Progenitor cell of endocrine pancreas (in vitro differentiated cells): Measurements from ENCODE around the gene APELA. TPM values are rescaled to one million over a fixed set of nuclear protein-coding genes. Genes with fewer than 3 reads are reported as not detected.

Source experiments
- DNase-seq: peaks from one replicate; pipeline ENCODE4 v3.0.0; 2021; ENCODE audit warnings: low spot score; ENCODE audit not compliant: unreplicated experiment
- H3K27ac Mint-ChIP-seq: 2 replicates; pipeline ENCODE4 v1.8.0; 2021; ENCODE audit warnings: mild to moderate bottlenecking, moderate library complexity, mixed read lengths
- H3K27me3 Mint-ChIP-seq: 2 replicates; pipeline ENCODE4 v1.8.0; 2021; ENCODE audit warnings: mixed read lengths
- H3K36me3 Mint-ChIP-seq: 2 replicates; pipeline ENCODE4 v1.8.0; 2022; ENCODE audit warnings: mixed read lengths; ENCODE audit not compliant: insufficient read depth
- H3K4me1 Mint-ChIP-seq: 2 replicates; pipeline ENCODE4 v1.8.0; 2021; ENCODE audit warnings: low read depth, mixed read lengths
- H3K4me3 Mint-ChIP-seq: 2 replicates; pipeline ENCODE4 v1.8.0; 2021; ENCODE audit warnings: low read depth, mild to moderate bottlenecking, moderate library complexity, mixed read lengths
- H3K9me3 Mint-ChIP-seq: 2 replicates; pipeline ENCODE4 v1.8.0; 2021; ENCODE audit warnings: low read depth, mixed read lengths
- total RNA-seq: library from RNA; stranded (reverse); gene quantifications from 2 replicates; pipeline ENCODE4 v1.2.1, GENCODE V29; 2021
- TF ChIP-seq, protein P1 (sequence below): fragments of 200-600 bp; sonication (generic); IDR thresholded peaks from one replicate; pipeline ENCODE4 v1.5.0; 2021; ENCODE audit warnings: antibody characterized with exemption, mild to moderate bottlenecking; ENCODE audit not compliant: unreplicated experiment

Gene APELA
- total RNA-seq, 1 donor from 2014 or later, result 4.8 TPM

- Mint-ChIP-seq H3K4me3 (no peak overlapping the region), H3K36me3 (no peaks in the 10 kb centered on the region), H3K9me3 (peaks cover 3% of the 10 kb centered on the region), H3K4me1 (no peaks in the 10 kb centered on the region), H3K27ac (no peak overlapping the region), H3K27me3 (no peaks in the 10 kb centered on the region)
- DNase-seq, result no peak
- TF ChIP-seq, protein P1, sequence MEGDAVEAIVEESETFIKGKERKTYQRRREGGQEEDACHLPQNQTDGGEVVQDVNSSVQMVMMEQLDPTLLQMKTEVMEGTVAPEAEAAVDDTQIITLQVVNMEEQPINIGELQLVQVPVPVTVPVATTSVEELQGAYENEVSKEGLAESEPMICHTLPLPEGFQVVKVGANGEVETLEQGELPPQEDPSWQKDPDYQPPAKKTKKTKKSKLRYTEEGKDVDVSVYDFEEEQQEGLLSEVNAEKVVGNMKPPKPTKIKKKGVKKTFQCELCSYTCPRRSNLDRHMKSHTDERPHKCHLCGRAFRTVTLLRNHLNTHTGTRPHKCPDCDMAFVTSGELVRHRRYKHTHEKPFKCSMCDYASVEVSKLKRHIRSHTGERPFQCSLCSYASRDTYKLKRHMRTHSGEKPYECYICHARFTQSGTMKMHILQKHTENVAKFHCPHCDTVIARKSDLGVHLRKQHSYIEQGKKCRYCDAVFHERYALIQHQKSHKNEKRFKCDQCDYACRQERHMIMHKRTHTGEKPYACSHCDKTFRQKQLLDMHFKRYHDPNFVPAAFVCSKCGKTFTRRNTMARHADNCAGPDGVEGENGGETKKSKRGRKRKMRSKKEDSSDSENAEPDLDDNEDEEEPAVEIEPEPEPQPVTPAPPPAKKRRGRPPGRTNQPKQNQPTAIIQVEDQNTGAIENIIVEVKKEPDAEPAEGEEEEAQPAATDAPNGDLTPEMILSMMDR, result no peak
Observed at GRCh38 chr4:164856396-164856795, 20.6 kb upstream of the APELA start.

- peaks cover 2% of the 10 kb centered on the region for H3K9me3 Mint-ChIP-seq
- no peak for DNase-seq
- H3K36me3 Mint-ChIP-seq, result no peaks in the 10 kb centered on the region
- TF ChIP-seq, protein P1, result no peak
- H3K4me3 Mint-ChIP-seq, result no peak overlapping the region
- peaks cover 3% of the 10 kb centered on the region for H3K4me1 Mint-ChIP-seq
- H3K27me3 Mint-ChIP-seq, result no peaks in the 10 kb centered on the region
- no peak overlapping the region for H3K27ac Mint-ChIP-seq
Observed at GRCh38 chr4:164866817-164867490, 10.0 kb upstream of the APELA start.

GRCh38 chr4:164871673-164872072 is 5.3 kb upstream of the APELA start:
- peaks cover 23% of the 10 kb centered on the region for H3K4me1 Mint-ChIP-seq
- H3K36me3 Mint-ChIP-seq, result no peaks in the 10 kb centered on the region
- TF ChIP-seq, protein P1, result no peak
- H3K9me3 Mint-ChIP-seq, result peaks cover 8% of the 10 kb centered on the region
- H3K4me3 Mint-ChIP-seq, result no peak overlapping the region
- H3K27me3 Mint-ChIP-seq, result no peaks in the 10 kb centered on the region
- DNase-seq, result no peak
- no peak overlapping the region for H3K27ac Mint-ChIP-seq

GRCh38 chr4:164872481-164872880 is 4.5 kb upstream of the APELA start:
- Mint-ChIP-seq H3K36me3 (no peaks in the 10 kb centered on the region), H3K27ac (peak overlapping the region; percentile 59), H3K4me3 (no peak overlapping the region), H3K9me3 (peaks cover 8% of the 10 kb centered on the region), H3K27me3 (no peaks in the 10 kb centered on the region), H3K4me1 (peaks cover 28% of the 10 kb centered on the region)
- DNase-seq, result no peak
- TF ChIP-seq, protein P1, result no peak

- peaks cover 43% of the 10 kb centered on the region for H3K4me1 Mint-ChIP-seq
Observed at GRCh38 chr4:164874789-164875188, 2.2 kb upstream of the APELA start.

More at GRCh38 chr4:164874789-164875188, 2.2 kb upstream of the APELA start:
- TF ChIP-seq, protein P1, result no peak
- no peak for DNase-seq
- Mint-ChIP-seq H3K9me3 (peaks cover 8% of the 10 kb centered on the region), H3K36me3 (no peaks in the 10 kb centered on the region), H3K27ac (peak overlapping the region; percentile 39), H3K27me3 (no peaks in the 10 kb centered on the region), H3K4me3 (no peak overlapping the region)
